A673 (cell line): ENCODE results near the gene DAPK3.
"Not testable (repeated sequence)": the region's sequence is repeated elsewhere in the genome, so short reads cannot be mapped to it uniquely, and the experiment has no call there.

ENCODE experiments used
- EZH2 ChIP-seq: fragments of 200-600 bp; sonication (generic); IDR thresholded peaks from 2 replicates; pipeline ENCODE4 v1.6.1; 2017; ENCODE audit warnings: borderline replicate concordance, low read depth, mild to moderate bottlenecking, mixed read lengths, antibody characterized with exemption, low read length; ENCODE audit not compliant: poor library complexity, severe bottlenecking
- TF ChIP-seq, protein P1 (sequence below): fragments of 300-800, 200-600 bp; sonication (generic); conservative IDR thresholded peaks from 2 replicates; pipeline ENCODE4 v1.5.1; 2017; ENCODE audit warnings: low read depth, mild to moderate bottlenecking, antibody characterized with exemption, low read length, moderate library complexity, mixed read lengths

DNA sequence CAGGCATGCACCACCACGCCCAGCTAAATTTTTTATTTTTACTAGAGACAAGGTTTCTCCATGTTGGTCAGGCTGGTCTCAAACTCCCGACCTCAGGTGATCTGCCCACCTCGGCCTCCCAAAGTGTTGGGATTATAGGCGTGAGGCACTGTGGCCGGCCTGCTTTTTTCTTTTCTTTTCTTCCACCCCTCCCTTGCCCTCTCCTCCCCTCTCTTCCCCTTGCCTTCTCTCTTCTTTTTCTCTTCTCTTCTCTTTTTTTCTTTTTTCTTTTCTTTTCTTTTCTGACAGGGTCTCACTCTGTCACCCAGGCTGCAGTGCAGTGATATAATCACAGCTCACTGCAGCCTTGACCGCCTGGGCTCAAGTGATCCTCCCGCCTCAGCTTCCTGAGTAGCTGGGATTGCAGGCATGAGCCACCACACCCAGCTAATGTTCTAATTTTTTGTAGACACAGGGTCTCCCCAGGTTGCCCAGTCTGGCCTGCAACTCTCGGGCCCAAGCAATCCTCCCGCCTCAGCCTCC lies 18.1 kb downstream of the DAPK3 start:
- TF ChIP-seq, protein P1, sequence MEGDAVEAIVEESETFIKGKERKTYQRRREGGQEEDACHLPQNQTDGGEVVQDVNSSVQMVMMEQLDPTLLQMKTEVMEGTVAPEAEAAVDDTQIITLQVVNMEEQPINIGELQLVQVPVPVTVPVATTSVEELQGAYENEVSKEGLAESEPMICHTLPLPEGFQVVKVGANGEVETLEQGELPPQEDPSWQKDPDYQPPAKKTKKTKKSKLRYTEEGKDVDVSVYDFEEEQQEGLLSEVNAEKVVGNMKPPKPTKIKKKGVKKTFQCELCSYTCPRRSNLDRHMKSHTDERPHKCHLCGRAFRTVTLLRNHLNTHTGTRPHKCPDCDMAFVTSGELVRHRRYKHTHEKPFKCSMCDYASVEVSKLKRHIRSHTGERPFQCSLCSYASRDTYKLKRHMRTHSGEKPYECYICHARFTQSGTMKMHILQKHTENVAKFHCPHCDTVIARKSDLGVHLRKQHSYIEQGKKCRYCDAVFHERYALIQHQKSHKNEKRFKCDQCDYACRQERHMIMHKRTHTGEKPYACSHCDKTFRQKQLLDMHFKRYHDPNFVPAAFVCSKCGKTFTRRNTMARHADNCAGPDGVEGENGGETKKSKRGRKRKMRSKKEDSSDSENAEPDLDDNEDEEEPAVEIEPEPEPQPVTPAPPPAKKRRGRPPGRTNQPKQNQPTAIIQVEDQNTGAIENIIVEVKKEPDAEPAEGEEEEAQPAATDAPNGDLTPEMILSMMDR: not testable (repeated sequence)
- TF ChIP-seq EZH2: not testable (repeated sequence)
